ENCODE measurements around the gene KIF21A.

Gene KIF21A

GRCh38 chr12:39405580-39405979 is 37.3 kb downstream of the KIF21A start:
- DNase-seq (ENCODE audit: low read depth in 1 of 2, low spot score in 1 of 2) = no peak
- Histone ChIP-seq H3K4me3 (replicated peaks; ENCODE audit: insufficient read depth, low read length) (no peak overlapping the region), H3K27ac (replicated peaks) (no peak overlapping the region), H3K27me3 (ENCODE audit: insufficient read depth, poor library complexity, severe bottlenecking) (no peaks in the 10 kb centered on the region)
- TF ChIP-seq REST (IDR thresholded peaks at IDR 0.05; ENCODE audit: insufficient replicate concordance, low read depth) (no peak), SPI1 (IDR thresholded peaks at IDR 0.05; ENCODE audit: borderline replicate concordance, low read depth) (no peak)

- H3K27me3 ChIP-seq (ENCODE audit: insufficient read depth, poor library complexity, severe bottlenecking) = no peaks in the 10 kb centered on the region
- H3K27ac ChIP-seq (replicated peaks) = no peak overlapping the region
- TF ChIP-seq REST (IDR thresholded peaks at IDR 0.05; ENCODE audit: insufficient replicate concordance, low read depth) = no peak
- TF ChIP-seq GABPA (IDR thresholded peaks at IDR 0.05; ENCODE audit: low read depth) = no peak
- no peak for TF ChIP-seq POLR2AphosphoS5 (IDR thresholded peaks at IDR 0.05; ENCODE audit: low read depth)
- TF ChIP-seq, protein P1, sequence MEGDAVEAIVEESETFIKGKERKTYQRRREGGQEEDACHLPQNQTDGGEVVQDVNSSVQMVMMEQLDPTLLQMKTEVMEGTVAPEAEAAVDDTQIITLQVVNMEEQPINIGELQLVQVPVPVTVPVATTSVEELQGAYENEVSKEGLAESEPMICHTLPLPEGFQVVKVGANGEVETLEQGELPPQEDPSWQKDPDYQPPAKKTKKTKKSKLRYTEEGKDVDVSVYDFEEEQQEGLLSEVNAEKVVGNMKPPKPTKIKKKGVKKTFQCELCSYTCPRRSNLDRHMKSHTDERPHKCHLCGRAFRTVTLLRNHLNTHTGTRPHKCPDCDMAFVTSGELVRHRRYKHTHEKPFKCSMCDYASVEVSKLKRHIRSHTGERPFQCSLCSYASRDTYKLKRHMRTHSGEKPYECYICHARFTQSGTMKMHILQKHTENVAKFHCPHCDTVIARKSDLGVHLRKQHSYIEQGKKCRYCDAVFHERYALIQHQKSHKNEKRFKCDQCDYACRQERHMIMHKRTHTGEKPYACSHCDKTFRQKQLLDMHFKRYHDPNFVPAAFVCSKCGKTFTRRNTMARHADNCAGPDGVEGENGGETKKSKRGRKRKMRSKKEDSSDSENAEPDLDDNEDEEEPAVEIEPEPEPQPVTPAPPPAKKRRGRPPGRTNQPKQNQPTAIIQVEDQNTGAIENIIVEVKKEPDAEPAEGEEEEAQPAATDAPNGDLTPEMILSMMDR (IDR thresholded peaks at IDR 0.05; ENCODE audit: insufficient read depth, low read length) = no peak
- no peak for DNase-seq (ENCODE audit: low read depth in 1 of 2, low spot score in 1 of 2)
- H3K4me3 ChIP-seq (replicated peaks; ENCODE audit: insufficient read depth, low read length) = no peak overlapping the region
Observed at GRCh38 chr12:39404000-39404399, 38.9 kb downstream of the KIF21A start.

DNA sequence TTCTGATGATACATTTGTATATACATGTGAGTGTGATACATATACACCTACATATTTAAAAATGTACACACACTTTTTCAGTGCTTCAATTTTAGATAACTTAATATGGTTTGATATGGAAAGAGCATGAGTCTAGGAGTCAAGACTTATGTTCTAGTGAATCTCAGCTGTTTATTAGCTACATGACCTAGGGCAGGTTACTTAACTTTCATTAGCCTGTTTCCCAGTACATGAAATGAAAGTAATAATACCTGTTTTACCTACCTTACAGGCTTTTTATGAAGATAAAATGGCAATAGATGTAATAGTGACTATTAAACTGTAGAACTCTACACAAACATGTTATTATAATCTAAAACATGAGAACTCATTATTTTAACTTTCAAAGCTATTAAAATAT is 39.5 kb downstream of the KIF21A start:
- Histone ChIP-seq H3K27me3 (ENCODE audit: insufficient read depth, poor library complexity, severe bottlenecking) (no peaks in the 10 kb centered on the region), H3K4me3 (replicated peaks; ENCODE audit: insufficient read depth, low read length) (no peak overlapping the region), H3K27ac (replicated peaks) (no peak overlapping the region)
- DNase-seq (ENCODE audit: low read depth in 1 of 2, low spot score in 1 of 2) = no peak
- TF ChIP-seq POLR2AphosphoS5 (IDR thresholded peaks at IDR 0.05; ENCODE audit: low read depth) (no peak), GABPA (IDR thresholded peaks at IDR 0.05; ENCODE audit: low read depth) (no peak), REST (IDR thresholded peaks at IDR 0.05; ENCODE audit: insufficient replicate concordance, low read depth) (no peak), SPI1 (IDR thresholded peaks at IDR 0.05; ENCODE audit: borderline replicate concordance, low read depth) (no peak)
- TF ChIP-seq, protein P1 (IDR thresholded peaks at IDR 0.05; ENCODE audit: insufficient read depth, low read length) = no peak

- DNase-seq (ENCODE audit: low read depth in 1 of 2, low spot score in 1 of 2) = no peak
- H3K27ac ChIP-seq (replicated peaks) = no peak overlapping the region
- H3K27me3 ChIP-seq (ENCODE audit: insufficient read depth, poor library complexity, severe bottlenecking) = no peaks in the 10 kb centered on the region
- no peak overlapping the region for H3K4me3 ChIP-seq (replicated peaks; ENCODE audit: insufficient read depth, low read length)
- TF ChIP-seq GABPA (IDR thresholded peaks at IDR 0.05; ENCODE audit: low read depth) (no peak), SPI1 (IDR thresholded peaks at IDR 0.05; ENCODE audit: borderline replicate concordance, low read depth) (no peak), REST (IDR thresholded peaks at IDR 0.05; ENCODE audit: insufficient replicate concordance, low read depth) (no peak), POLR2AphosphoS5 (IDR thresholded peaks at IDR 0.05; ENCODE audit: low read depth) (no peak)
- TF ChIP-seq, protein P1 (IDR thresholded peaks at IDR 0.05; ENCODE audit: insufficient read depth, low read length) = no peak
Observed at GRCh38 chr12:39402922-39403321, 40.0 kb downstream of the KIF21A start.
